GM23338 (cell line): ENCODE measurements around the gene ROCK2. TPM values are rescaled to one million over a fixed set of nuclear protein-coding genes. Genes with fewer than 3 reads are reported as not detected.

Experiments
- ATAC-seq: fragments of 200-7000 bp; cut with Tn5 transposase; 3 replicates; pipeline ENCODE4 v1.9.1; 2020
- DNase-seq: peaks from one replicate; pipeline ENCODE4 v3.0.0-alpha.2; 2015; ENCODE audit warnings: low spot score
- H2AFZ ChIP-seq: fragments of 200-600 bp; sonication (generic); 2 replicates; pipeline ENCODE4 v1.8.0; 2016; ENCODE audit warnings: antibody characterized with exemption, mild to moderate bottlenecking, moderate library complexity
- H3F3A ChIP-seq: fragments of 200-600 bp; sonication (generic); replicated peaks from 2 replicates; pipeline ENCODE4 v1.8.0; 2017; ENCODE audit warnings: antibody characterized with exemption, mixed run types, low read depth
- H3K27ac ChIP-seq: fragments of 200-600 bp; sonication (generic); 2 replicates; pipeline ENCODE4 v1.6.1; 2016; ENCODE audit warnings: low read depth
- H3K27me3 ChIP-seq: fragments of 200-600 bp; sonication (generic); 2 replicates; pipeline ENCODE4 v1.8.0; 2016; ENCODE audit warnings: mild to moderate bottlenecking, mixed run types, moderate library complexity; ENCODE audit not compliant: insufficient read depth
- H3K36me3 ChIP-seq: fragments of 200-600 bp; sonication (generic); 2 replicates; pipeline ENCODE4 v1.8.0; 2016; ENCODE audit warnings: mild to moderate bottlenecking; ENCODE audit not compliant: insufficient read depth
- H3K4me1 ChIP-seq: fragments of 200-600 bp; sonication (generic); 2 replicates; pipeline ENCODE4 v1.8.0; 2016; ENCODE audit warnings: mild to moderate bottlenecking, moderate library complexity; ENCODE audit not compliant: insufficient read depth
- H3K4me2 ChIP-seq: fragments of 200-600 bp; sonication (generic); 2 replicates; pipeline ENCODE4 v1.7.1; 2017; ENCODE audit warnings: mixed run types
- H3K4me3 ChIP-seq: fragments of 200-600 bp; sonication (generic); 2 replicates; pipeline ENCODE4 v1.6.1; 2016; ENCODE audit warnings: mixed run types
- H3K79me2 ChIP-seq: fragments of 200-600 bp; sonication (generic); replicated peaks from 2 replicates; pipeline ENCODE4 v1.8.0; 2017; ENCODE audit warnings: mild to moderate bottlenecking; ENCODE audit not compliant: insufficient read depth
- H3K9me2 ChIP-seq: fragments of 200-600 bp; sonication (generic); 2 replicates; pipeline ENCODE4 v1.8.0; 2017; ENCODE audit not compliant: insufficient read depth
- H4K20me1 ChIP-seq: fragments of 200-600 bp; sonication (generic); replicated peaks from 2 replicates; pipeline ENCODE4 v1.8.0; 2017; ENCODE audit warnings: mild to moderate bottlenecking; ENCODE audit not compliant: insufficient read depth
- H3K27ac Mint-ChIP-seq: 2 replicates; pipeline ENCODE4 v1.8.0; 2020; ENCODE audit warnings: inconsistent platforms, mild to moderate bottlenecking, moderate library complexity, mixed read lengths
- H3K27me3 Mint-ChIP-seq: 3 replicates; pipeline ENCODE4 v1.8.0; 2022; ENCODE audit warnings: low read depth, mild to moderate bottlenecking, moderate library complexity, mixed read lengths, inconsistent platforms; ENCODE audit not compliant: insufficient read depth, poor library complexity
- H3K36me3 Mint-ChIP-seq: 3 replicates; pipeline ENCODE4 v1.8.0; 2021; ENCODE audit warnings: low read depth, mild to moderate bottlenecking, inconsistent platforms, moderate library complexity, mixed read lengths
- H3K4me1 Mint-ChIP-seq: 3 replicates; pipeline ENCODE4 v1.8.0; 2020; ENCODE audit warnings: mild to moderate bottlenecking, inconsistent platforms, mixed read lengths
- H3K4me3 Mint-ChIP-seq: 3 replicates; pipeline ENCODE4 v1.8.0; 2021; ENCODE audit warnings: moderate library complexity, mild to moderate bottlenecking, inconsistent platforms, mixed read lengths
- H3K9me3 Mint-ChIP-seq: 3 replicates; pipeline ENCODE4 v1.8.0; 2020; ENCODE audit warnings: moderate library complexity, mild to moderate bottlenecking, inconsistent platforms, mixed read lengths
- CREB1 ChIP-seq: fragments of 250-450 bp; sonication (Bioruptor Pico); IDR thresholded peaks from 2 replicates; pipeline ENCODE4 v1.5.0; 2020; ENCODE audit warnings: low read depth, mild to moderate bottlenecking, moderate library complexity
- CTCF ChIP-seq, 2 experiments: fragments of 200-600 bp in 1 of 2; sonication (generic) in 1 of 2; conservative IDR thresholded peaks; 2 replicates each; pipeline versions ENCODE4 v1.5.1 to v1.6.1; 2016 to 2017; ENCODE audit warnings: antibody characterized with exemption in 2 of 2, low read depth in 2 of 2, mild to moderate bottlenecking in 2 of 2, moderate library complexity in 1 of 2
- ETS1 ChIP-seq: IDR thresholded peaks from 2 replicates; pipeline ENCODE4 v1.6.1; 2016; ENCODE audit warnings: antibody characterized with exemption
- EZH2 ChIP-seq: fragments of 200-600 bp; sonication (generic); IDR thresholded peaks from one replicate; pipeline ENCODE4 v1.8.0; 2017; ENCODE audit warnings: antibody characterized with exemption, mild to moderate bottlenecking, low read depth; ENCODE audit not compliant: unreplicated experiment
- EZH2phosphoT487 ChIP-seq: fragments of 200-600 bp; sonication (generic); IDR thresholded peaks from one replicate; pipeline ENCODE4 v1.8.1; 2018; ENCODE audit warnings: antibody characterized with exemption; ENCODE audit not compliant: unreplicated experiment
- JUNB ChIP-seq: IDR thresholded peaks from one replicate; pipeline ENCODE4 v1.6.1; 2016; ENCODE audit warnings: antibody characterized with exemption; ENCODE audit not compliant: unreplicated experiment
- NANOG ChIP-seq: IDR thresholded peaks from 2 replicates; pipeline ENCODE4 v1.6.1; 2016; ENCODE audit warnings: antibody characterized with exemption, borderline replicate concordance
- POLR2AphosphoS5 ChIP-seq: IDR thresholded peaks from 2 replicates; pipeline ENCODE4 v1.6.1; 2016; ENCODE audit warnings: antibody characterized with exemption, low read depth
- REST ChIP-seq: IDR thresholded peaks from one replicate; pipeline ENCODE4 v1.6.1; 2018; ENCODE audit warnings: antibody characterized with exemption; ENCODE audit not compliant: unreplicated experiment
- STAT1 ChIP-seq: IDR thresholded peaks from one replicate; pipeline ENCODE4 v1.6.1; 2016; ENCODE audit warnings: antibody characterized with exemption; ENCODE audit not compliant: unreplicated experiment
- ZNF114 ChIP-seq: fragments of 250-450 bp; sonication (Bioruptor Pico); IDR thresholded peaks from 2 replicates; pipeline ENCODE4 v1.5.0; 2020; ENCODE audit warnings: mild to moderate bottlenecking, moderate library complexity
- ZNF331 ChIP-seq: fragments of 250-450 bp; sonication (Bioruptor Pico); IDR thresholded peaks from 2 replicates; pipeline ENCODE4 v1.5.0; 2020; ENCODE audit warnings: low read depth, mild to moderate bottlenecking, moderate library complexity
- polyA plus RNA-seq: library from polyadenylated mRNA; unstranded; fragments of >200 nt; fragmentation: Nextera tagmentation; extraction: Ambion mirVana; gene quantifications from 2 replicates; pipeline ENCODE4 v1.2.1, GENCODE V29; 2016
- total RNA-seq: library from RNA; depleted of rRNA; stranded (reverse); fragments of >200 nt; shearing (Covaris generic); gene quantifications from 2 replicates; pipeline ENCODE4 v1.2.3, GENCODE V29; 2014

ROCK2 gene
- total and polyA plus RNA-seq, 2 experiments from 2014 or later = 16.4 to 28.0 TPM

GRCh38 chr2:11391942-11392266 lies 47.5 kb upstream of the ROCK2 start (continued):
- no peak for TF ChIP-seq CREB1 (CRISPR knock-in tag)
- TF ChIP-seq CTCF (conservative IDR thresholded peaks at IDR 0.05; ENCODE audit: low read depth in 2 of 2) = no peak
- no peak for TF ChIP-seq NANOG
- TF ChIP-seq ETS1 = no peak

GRCh38 chr2:11390399-11390658 lies 45.9 kb upstream of the ROCK2 start:
- Mint-ChIP-seq H3K4me3 (no peak overlapping the region), H3K4me1 (peaks cover 26% of the 10 kb centered on the region), H3K27me3 (peaks cover 7% of the 10 kb centered on the region), H3K9me3 (no peaks in the 10 kb centered on the region), H3K36me3 (no peaks in the 10 kb centered on the region), H3K27ac (no peak overlapping the region)
- Histone ChIP-seq H3K9me2 (no peaks in the 10 kb centered on the region), H3K4me1 (peaks cover 13% of the 10 kb centered on the region), H2AFZ (no peak overlapping the region), H3K79me2 (no peaks in the 10 kb centered on the region), H3K4me3 (no peak overlapping the region), H3K27ac (no peak overlapping the region), H3K4me2 (no peak overlapping the region), H3K36me3 (no peaks in the 10 kb centered on the region), H4K20me1 (no peaks in the 10 kb centered on the region), H3F3A (no peaks in the 10 kb centered on the region), H3K27me3 (no peaks in the 10 kb centered on the region)
- DNase-seq (no peak), ATAC-seq (no peak)
- no peak for TF ChIP-seq ZNF331
- TF ChIP-seq STAT1 = no peak
- no peak for TF ChIP-seq CTCF (conservative IDR thresholded peaks at IDR 0.05; ENCODE audit: low read depth in 2 of 2)
- no peak for TF ChIP-seq JUNB
- no peak for TF ChIP-seq NANOG
- no peak for TF ChIP-seq EZH2phosphoT487
- TF ChIP-seq ETS1 = no peak
- no peak for TF ChIP-seq ZNF114 (CRISPR knock-in tag)
- no peak for TF ChIP-seq EZH2
- no peak for TF ChIP-seq REST
- no peak for TF ChIP-seq POLR2AphosphoS5
- no peak for TF ChIP-seq CREB1 (CRISPR knock-in tag)
